ENCODE data around the gene ZCCHC4.

DNA sequence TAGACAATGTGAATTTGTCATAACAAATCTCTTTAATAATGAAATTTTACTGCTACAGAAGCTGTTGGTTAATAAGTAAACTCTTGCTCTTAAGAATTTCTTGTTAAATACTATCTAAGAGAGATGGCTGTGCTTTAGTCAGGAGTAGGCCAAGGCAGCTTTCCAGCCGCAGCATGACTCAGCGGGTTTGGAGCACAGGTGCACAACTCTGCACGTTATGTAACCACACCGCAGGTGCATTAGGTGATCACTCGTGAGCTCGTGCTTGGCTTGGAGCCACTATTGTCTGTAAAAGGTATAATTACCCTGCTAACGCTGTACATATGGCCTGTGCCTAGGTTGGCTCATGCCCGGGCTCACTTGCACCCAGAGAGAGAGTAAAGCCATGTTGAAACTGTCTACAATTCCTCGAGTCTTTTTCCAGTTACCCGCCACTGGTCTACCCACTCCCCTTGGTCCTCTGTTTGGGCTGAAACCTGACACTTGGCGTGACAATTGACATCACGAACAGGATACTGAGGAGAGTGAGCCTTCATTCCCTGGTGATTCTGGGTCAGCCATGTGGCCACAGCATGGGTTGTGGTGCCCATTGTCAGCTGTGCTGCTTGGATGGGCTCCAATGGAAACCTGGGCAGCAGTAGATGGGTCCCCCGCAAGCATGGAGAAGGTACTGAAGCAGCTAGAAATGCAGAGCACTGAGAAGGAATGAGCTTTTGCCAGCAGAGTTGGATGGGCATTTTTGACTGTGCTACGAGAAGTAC is 46.1 kb downstream of the ZCCHC4 start:
- TF ChIP-seq CTCF (IDR thresholded peaks at IDR 0.05; ENCODE audit: low read depth, low read length, poor library complexity, severe bottlenecking) = no peak
- no peak for TF ChIP-seq EZH2phosphoT487 (IDR thresholded peaks at IDR 0.05; ENCODE audit: borderline replicate concordance, low read length)
